ENCODE results near the gene OPA3. TPM values are rescaled to one million over a fixed set of nuclear protein-coding genes. Genes with fewer than 3 reads are reported as not detected.

Gene OPA3
- total and polyA plus RNA-seq, 2 donors (not counting 1 experiment from before 2014, with no cell fraction given): 7.3 to 11.2 TPM

- Histone ChIP-seq H2AFZ (ENCODE audit: insufficient read depth, low read depth, low read length, poor library complexity, severe bottlenecking) (peak within 1 kb of the TSS; percentile 71), H3K4me2 (replicated peaks; ENCODE audit: low read depth, low read length, poor library complexity, severe bottlenecking) (peak within 1 kb of the TSS; percentile 84), H3K36me3 (replicated peaks in 1 of 2; ENCODE audit: control extremely low read depth in 1 of 2, control insufficient read depth in 1 of 2, extremely low read depth in 1 of 2, insufficient read depth in 2 of 2, low read length in 1 of 2) (no peaks in the 10 kb centered on the region), H3K9me3 (ENCODE audit: control extremely low read depth in 1 of 3, control insufficient read depth in 2 of 3, insufficient read depth in 1 of 3, low read length in 2 of 3) (peaks cover 0 to 3% (median 0%) of the 10 kb centered on the region in 3 donors), H4K20me1 (ENCODE audit: control insufficient read depth, insufficient read depth, low read length, poor library complexity, severe bottlenecking) (peaks cover 29% of the 10 kb centered on the region), H3K4me3 (ENCODE audit: control extremely low read depth in 1 of 5, extremely low read depth in 1 of 5, insufficient read depth in 1 of 5, low read depth in 2 of 5, low read length in 4 of 5) (peak within 1 kb of the TSS; percentile 63 to 96 (median 84)), H3K27ac (ENCODE audit: low read length in 2 of 2) (peak within 1 kb of the TSS; percentile 83 to 87), H3K27me3 (replicated peaks in 1 of 4; ENCODE audit: control extremely low read depth in 1 of 4, control insufficient read depth in 3 of 4, insufficient read depth in 4 of 4, low read length in 3 of 4) (no peaks in the 10 kb centered on the region), H3K4me1 (ENCODE audit: control insufficient read depth in 2 of 2, insufficient read depth in 2 of 2, low read length in 2 of 2) (peaks cover 34 to 45% of the 10 kb centered on the region in 2 donors), H3K9ac (ENCODE audit: low read length) (peak within 1 kb of the TSS; percentile 90), H3K79me2 (ENCODE audit: control insufficient read depth, insufficient read depth, low read length) (peaks cover 68% of the 10 kb centered on the region)
- DNase-seq (peak; percentile 95), ATAC-seq (ENCODE audit: low read depth) (peak; percentile 50)
- intact Hi-C loops (cut with micrococcal nuclease): loop anchor here (1.0 to 5.0 kb wide), 11 partner anchors 8 to 380 kb away; partner anchors contain the start of genes DMWD, IRF2BP1, OPA3 and POLR1G
- Mint-ChIP-seq H3K27ac (peak within 1 kb of the TSS; percentile 94), H3K9me3 (ENCODE audit: insufficient read depth) (no peaks in the 10 kb centered on the region), H3K27me3 (no peaks in the 10 kb centered on the region), H3K4me1 (peaks cover 54% of the 10 kb centered on the region), H3K4me3 (peak within 1 kb of the TSS; percentile 94)
- POLR2A ChIA-PET: interaction anchor here (0.6 to 1.3 kb wide), 5 partner anchors 109 to 210 kb away, joined by 3 to 6 read pairs (median 5); no protein-coding TSS in a partner anchor
- TF ChIP-seq CTCF (IDR thresholded peaks at IDR 0.05) (no peak), EZH2 (IDR thresholded peaks at IDR 0.05; ENCODE audit: borderline replicate concordance, insufficient read depth, low read depth, low read length, poor library complexity, severe bottlenecking) (no peak)
- under 1% methylated on average over 50 of the region's 65 CpGs for WGBS (ENCODE audit: insufficient coverage)
- CTCF ChIA-PET: interaction anchor here (1.0 to 3.4 kb wide), 6 partner anchors 8 to 68 kb away, joined by 3 to 12 read pairs (median 4); no protein-coding TSS in a partner anchor
Measured at GRCh38 chr19:45506989-45507871, 77.4 kb downstream of the OPA3 start, which contains the start of gene VASP. TSS of gene VASP (plus strand) at chr19:45507479. CDS start at chr19:45507772, 293 bp downstream.

All from B cell (primary cell).